NCI-H460 (cell line): ENCODE results near the gene DNAJC25. TPM values are rescaled to one million over a fixed set of nuclear protein-coding genes. Genes with fewer than 3 reads are reported as not detected.
"Not testable (repeated sequence)": the region's sequence is repeated elsewhere in the genome, so short reads cannot be mapped to it uniquely, and the experiment has no call there.

Experiments used
- DNase-seq: peaks from one replicate; pipeline ENCODE4 v3.0.0-alpha.2; 2016; ENCODE audit warnings: low read depth; ENCODE audit errors: extremely low read depth
- total RNA-seq: library from RNA; depleted of rRNA; stranded (reverse); fragments of >200 nt; shearing (Covaris generic); gene quantifications from 2 replicates; pipeline ENCODE4 v1.2.3, GENCODE V29; 2014; rRNA removed

The DNAJC25 gene
- total RNA-seq, 1 experiment from 2014 or later = 10.5 TPM

DNA sequence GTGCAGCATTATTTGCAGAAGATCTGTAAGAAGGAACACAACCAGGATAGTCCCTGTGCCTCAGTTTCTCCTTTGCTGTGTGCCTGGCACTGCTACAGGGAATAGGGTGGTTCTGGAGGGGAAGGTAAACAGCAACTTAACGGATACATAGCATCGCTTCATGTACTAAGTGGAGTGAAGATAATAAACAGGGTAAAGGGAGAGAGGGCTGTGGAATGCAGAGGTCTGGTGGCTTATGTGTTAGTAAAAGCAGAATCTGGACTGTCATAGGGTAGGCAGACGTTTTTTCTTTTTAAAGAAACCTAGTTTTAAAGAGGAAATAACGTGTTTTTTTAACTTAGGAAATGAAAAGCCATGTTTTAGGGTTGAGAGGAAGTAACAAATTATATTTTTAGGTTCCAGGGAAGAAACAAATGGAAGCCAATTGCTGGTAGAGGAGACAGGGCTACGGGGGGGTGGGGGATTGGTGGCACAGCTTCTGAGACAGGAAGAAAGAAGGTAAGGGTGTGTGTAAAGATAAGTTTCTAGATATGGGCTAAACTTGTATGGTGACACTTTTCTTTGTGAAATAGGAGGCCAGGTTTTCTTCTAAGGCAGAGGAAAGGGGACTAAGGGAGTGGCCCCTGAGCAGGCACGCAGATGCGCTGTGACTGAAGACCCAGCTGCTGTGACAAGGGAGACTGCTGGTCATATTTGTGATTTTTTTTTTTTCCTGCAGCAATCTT lies 31.6 kb downstream of the DNAJC25 start:
- DNase-seq = no peak

DNA sequence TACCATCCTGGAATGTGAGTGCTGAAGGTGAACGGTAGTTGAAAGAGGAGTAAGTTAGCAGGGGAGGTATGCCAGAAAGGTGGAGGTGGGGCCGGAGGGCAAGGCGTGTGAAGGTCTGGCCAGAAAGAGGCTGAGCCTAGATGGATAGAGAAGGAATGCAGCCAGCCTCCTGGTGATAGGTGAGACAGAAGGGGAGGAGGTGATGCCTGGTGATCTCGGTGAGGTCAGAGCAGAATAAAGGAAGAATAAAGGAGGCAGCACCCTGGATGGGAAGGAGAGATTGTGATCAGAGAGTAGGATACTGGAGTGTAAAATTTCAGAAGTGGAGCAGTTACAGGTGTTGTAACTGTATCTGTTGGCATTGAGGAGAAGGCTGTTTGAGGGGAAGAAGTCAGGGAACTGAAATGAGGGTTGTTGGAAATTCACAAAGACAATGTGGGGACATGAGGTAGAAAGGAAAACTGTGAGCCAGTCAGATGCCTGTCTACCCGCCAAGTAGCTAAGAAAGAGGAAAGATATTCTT lies 32.2 kb downstream of the DNAJC25 start:
- DNase-seq = no peak

DNA sequence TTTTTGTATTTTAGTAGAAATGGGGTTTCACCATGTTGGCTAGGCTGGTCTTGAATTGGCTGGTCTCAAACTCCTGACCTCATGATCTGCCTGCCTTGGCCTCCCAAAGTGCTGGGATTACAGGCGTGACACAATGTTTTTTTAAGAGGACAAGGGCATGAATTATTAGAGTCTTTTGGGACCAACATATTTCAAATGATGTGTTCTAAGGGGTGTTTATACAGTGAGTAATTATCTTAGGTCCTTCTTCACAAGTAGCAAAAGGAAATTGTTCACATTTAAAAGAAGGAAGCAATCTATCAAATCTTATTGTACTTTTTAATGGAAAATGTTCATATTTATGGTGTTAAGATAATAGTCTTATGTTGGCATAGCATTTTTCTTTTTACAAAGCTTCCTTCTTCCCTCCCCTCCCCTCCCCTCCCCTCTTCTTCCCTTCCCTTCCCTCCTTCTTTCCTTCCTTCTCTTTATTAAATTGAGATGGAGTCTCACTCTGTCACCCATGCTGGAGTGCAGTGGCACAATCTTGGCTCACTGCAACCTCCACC lies 37.0 kb downstream of the DNAJC25 start:
- no peak for DNase-seq

DNA sequence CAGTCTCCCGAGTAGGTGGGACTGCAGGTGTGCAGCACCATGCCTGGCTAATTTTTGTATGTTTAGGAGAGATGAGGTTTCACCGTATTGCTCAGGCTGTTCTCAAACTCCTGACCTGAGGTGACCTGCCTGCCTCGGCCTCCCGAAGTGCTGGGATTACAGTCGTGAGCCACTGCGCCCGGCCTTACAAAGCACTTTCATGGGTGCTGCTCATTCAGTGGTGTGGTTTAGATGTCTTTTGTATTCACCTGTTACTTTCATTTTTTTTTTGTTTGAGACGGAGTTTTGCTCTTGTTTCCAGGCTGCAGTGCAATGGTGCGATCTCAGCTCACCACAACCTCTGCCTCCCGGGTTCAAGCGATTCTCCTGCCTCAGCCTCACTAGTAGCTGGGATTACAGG lies 37.5 kb downstream of the DNAJC25 start:
- DNase-seq = not testable (repeated sequence)

DNA sequence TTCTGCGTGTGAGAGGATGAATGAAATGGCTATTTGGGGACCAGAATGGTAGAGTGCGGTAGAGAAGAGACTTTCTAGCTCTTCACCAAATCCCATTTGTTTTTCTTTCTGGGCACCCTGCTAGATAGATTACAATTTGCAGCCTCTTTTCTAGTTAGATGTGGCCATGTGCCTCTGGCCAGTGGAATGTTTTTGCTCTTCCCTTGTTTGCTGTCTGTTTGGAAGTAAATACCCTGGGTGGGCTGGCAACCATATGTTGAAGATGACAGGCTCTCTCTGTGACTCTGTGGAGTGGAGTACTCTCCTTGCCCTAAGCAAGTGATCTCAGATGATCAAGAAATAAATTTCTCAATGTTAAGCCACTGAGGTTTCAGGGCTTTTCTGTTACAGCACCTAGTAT lies 43.2 kb downstream of the DNAJC25 start:
- DNase-seq = no peak

DNA sequence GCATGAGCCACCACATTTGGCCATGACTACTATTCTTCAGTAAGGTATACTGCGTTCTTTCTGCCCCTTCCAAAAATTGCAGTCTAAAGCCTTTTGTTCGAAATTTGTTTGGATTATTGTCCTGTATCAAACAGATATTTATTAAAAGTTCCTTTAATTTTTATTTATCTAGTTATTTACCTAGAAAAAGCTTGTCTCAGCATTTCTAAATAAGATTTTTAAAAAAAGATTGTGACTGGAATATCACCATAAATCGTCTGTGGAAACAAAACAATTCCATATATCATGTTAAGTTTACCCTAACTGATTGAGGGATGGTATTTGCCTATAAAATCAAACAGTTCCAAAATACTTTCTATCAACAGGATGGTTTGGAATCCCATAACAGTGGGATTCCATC lies 45.0 kb downstream of the DNAJC25 start:
- DNase-seq = no peak

DNA sequence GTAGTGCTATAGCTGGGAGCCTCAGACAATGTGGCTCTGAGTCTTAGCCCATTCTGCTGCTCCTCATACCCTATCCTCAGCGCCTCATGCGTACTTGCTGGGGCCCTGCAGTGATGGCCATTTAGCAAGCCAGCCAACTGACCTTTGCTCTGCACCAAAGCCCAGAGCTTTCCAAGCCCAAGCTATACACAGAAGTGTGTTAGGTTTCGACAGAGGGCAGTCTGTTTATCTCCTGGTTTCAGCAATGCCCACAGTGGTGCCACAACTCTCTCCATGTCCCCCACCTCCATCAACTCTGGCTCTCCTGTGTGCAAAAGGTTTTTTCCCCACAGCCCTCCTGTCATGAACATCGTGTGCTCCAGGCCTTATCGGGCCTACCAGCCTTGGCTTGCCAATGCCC lies 47.2 kb downstream of the DNAJC25 start:
- DNase-seq = no peak

DNA sequence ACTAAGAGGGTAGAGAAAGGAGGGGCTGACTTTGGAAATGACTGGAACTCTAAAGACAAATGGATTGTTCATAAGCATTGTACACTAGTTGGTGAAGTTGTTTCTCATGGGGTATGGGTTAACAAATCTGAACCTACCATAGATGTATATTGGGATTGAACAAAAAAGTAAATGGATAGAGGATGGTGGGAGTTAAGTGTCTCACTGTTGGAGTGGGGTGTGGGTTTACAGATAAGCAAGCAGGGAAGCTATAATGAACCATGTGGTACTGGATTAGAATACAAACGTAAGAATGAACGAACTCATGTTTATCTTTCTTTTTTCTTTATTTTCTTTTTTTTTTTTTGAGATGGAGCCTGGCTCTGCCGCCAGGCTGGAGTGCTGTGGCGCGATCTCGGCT lies 48.1 kb downstream of the DNAJC25 start:
- no peak for DNase-seq

DNA sequence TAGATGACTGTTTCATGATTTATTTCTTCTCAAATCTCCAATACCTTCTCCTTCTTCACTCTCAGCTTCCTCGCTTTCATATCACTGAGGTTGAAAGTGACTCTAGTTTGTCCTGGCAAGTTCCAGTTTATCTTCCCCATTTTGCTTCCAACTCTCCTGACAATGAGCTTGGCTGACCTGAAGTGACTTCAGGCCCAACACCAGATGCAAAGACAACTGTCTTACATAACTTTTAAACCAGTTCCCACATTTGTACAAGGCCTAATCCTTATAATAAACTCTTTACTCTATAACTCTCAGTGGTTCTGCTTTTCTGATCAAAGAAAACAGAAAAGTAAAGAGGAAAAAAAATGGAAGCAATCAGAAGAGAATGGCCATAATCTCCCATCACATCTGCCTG lies 52.3 kb downstream of the DNAJC25 start:
- no peak for DNase-seq

DNA sequence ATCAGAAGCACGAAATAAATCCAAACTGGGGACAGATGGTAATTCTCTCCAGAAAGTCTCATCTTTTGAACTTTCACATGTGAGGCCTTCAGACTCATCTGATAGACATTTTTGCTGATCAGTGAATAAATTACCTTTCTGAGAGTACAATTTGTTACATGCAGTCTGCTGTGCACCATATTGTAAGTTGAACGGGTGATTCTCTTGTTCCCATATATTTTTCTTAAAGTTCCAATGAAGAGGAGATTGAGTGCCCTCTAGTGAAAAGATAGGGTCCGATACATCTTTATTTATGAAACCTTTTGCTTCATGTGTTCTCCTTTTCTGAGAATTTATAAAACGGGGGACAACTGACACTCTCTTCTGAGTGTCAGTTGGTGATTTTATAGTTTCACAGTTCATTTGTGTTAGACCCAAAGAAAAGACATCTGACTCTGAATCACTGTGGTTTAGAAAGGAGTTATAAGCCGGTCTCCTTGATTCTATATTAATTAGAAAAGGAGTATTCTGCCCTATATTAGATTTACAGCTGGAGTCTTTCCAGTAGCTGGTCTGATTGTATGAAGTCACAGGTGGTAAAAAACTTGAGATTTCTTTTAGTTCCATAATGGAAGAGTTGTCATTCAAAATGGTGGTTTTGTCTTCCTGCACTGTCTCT lies 60.7 kb downstream of the DNAJC25 start:
- peak; percentile 62 for DNase-seq

DNA sequence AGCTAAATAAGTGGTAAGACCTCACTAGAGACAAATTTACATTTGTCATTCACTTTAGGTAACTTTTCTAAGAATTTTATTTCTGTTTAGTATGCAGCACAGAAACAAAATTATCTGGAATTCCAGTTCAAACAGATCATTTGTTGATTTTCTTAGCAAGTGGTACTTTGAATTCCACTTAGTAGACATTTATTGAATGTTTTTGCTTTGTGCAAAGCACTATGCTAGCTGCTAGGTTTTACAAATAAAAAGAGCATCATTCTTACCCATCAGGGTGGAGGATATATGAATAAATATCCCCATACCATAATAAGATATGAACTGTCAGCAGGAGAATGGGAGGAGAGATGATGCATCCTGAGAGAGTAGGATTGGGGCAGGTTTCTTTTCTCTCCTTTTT lies 65.7 kb downstream of the DNAJC25 start:
- DNase-seq = no peak

DNA sequence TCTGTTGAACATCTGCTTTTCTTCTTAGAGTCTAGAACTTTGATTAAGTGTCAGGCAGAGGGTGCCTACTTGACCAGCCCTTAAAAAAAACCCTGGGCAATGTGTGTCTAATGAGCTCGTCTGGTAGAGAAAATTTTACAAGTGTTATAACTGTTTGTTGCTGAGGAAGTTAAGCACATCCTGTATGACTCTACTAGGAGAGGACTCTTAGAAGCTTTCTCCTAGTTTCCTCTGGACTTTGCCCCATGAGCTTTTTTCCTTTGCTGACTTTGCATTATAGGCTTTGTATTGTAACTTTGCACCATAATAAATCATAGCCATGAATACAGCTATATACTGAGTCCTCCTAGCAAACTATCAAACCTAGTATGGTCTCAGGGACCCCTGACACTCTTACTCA lies 69.6 kb downstream of the DNAJC25 start:
- no peak for DNase-seq

Other genes starting within 250 kb of the DNAJC25 start
- gene ECPAS, start 147.0 kb upstream of the DNAJC25 start, total RNA-seq = 141 and 154 TPM in 2 replicates
- gene ZNF483, start 106.2 kb upstream of the DNAJC25 start, total RNA-seq = 1.6 and 2.6 TPM in 2 replicates
- gene PTGR1, start 31.7 kb upstream of the DNAJC25 start, total RNA-seq = 328 and 351 TPM in 2 replicates
- 114 and 122 TPM in 2 replicates for gene GNG10, start 30.3 kb downstream of the DNAJC25 start, total RNA-seq
- not detected in 2 replicates for gene SHOC1, start 163.6 kb downstream of the DNAJC25 start, total RNA-seq